IPS DF 4.7 (cell line): ENCODE data around the gene ADARB1.
"Not testable (repeated sequence)": the region's sequence is repeated elsewhere in the genome, so short reads cannot be mapped to it uniquely, and the experiment has no call there.

Experiments used
- DNase-seq: peaks from one replicate; pipeline ENCODE4 v3.0.0-alpha.2; 2013; ENCODE audit warnings: low spot score; ENCODE audit errors: extremely low read depth

ADARB1 gene

GRCh38 chr21:45134279-45135076 lies 60.1 kb downstream of the ADARB1 start:
- no peak for DNase-seq

GRCh38 chr21:45135122-45135521 lies 60.7 kb downstream of the ADARB1 start:
- no peak for DNase-seq

GRCh38 chr21:45135868-45136267 lies 61.5 kb downstream of the ADARB1 start:
- DNase-seq: no peak

GRCh38 chr21:45136500-45136899 lies 62.1 kb downstream of the ADARB1 start:
- DNase-seq: no peak

GRCh38 chr21:45136927-45137611 lies 62.7 kb downstream of the ADARB1 start:
- no peak for DNase-seq

GRCh38 chr21:45137612-45137937 lies 63.2 kb downstream of the ADARB1 start:
- DNase-seq: no peak

- DNase-seq: no peak
Observed at GRCh38 chr21:45138199-45139002, 64.0 kb downstream of the ADARB1 start.

GRCh38 chr21:45139003-45139360 lies 64.6 kb downstream of the ADARB1 start:
- DNase-seq: not testable (repeated sequence)

GRCh38 chr21:45139473-45139872 lies 65.1 kb downstream of the ADARB1 start:
- DNase-seq: no peak

- DNase-seq: no peak
Observed at GRCh38 chr21:45140346-45140940, 66.1 kb downstream of the ADARB1 start.

- DNase-seq: not testable (repeated sequence)
Observed at GRCh38 chr21:45140944-45141343, 66.6 kb downstream of the ADARB1 start.

- DNase-seq: no peak
Observed at GRCh38 chr21:45141507-45141906, 67.1 kb downstream of the ADARB1 start.

GRCh38 chr21:45142469-45143308 lies 68.3 kb downstream of the ADARB1 start:
- DNase-seq: no peak

- DNase-seq: no peak
Observed at GRCh38 chr21:45143855-45144254, 69.5 kb downstream of the ADARB1 start.

GRCh38 chr21:45145146-45145545 lies 70.8 kb downstream of the ADARB1 start:
- DNase-seq: no peak

GRCh38 chr21:45145846-45146245 lies 71.5 kb downstream of the ADARB1 start:
- not testable (repeated sequence) for DNase-seq

GRCh38 chr21:45146306-45146705 lies 71.9 kb downstream of the ADARB1 start:
- no peak for DNase-seq

GRCh38 chr21:45146801-45147200 lies 72.4 kb downstream of the ADARB1 start:
- DNase-seq: no peak

GRCh38 chr21:45147473-45148315 lies 73.3 kb downstream of the ADARB1 start:
- no peak for DNase-seq
